NOMO-1 treated with DMSO at 0.1 percent for 48 hours (cell line): ENCODE measurements around the gene SHROOM3.
A peak's percentile ranks its signal among the peaks of the same experiment; 100 is the strongest.
"Not testable (repeated sequence)": the region's sequence is repeated elsewhere in the genome, so short reads cannot be mapped to it uniquely, and the experiment has no call there.

Experiments
- DNase-seq: peaks from one replicate; lab custom pipeline; 2025; ENCODE audit not compliant: unreplicated experiment; lab: John Stamatoyannopoulos, UW

SHROOM3 gene

GRCh38 chr4:76434901-76435527 lies at the start of gene SHROOM3:
Gene SHROOM3, plus strand, starts transcription at chr4:76435229. Its CDS starts 824 bp downstream, at chr4:76436053.
- no peak for DNase-seq

GRCh38 chr4:76385974-76386373 lies 49.1 kb upstream of the SHROOM3 start:
- DNase-seq, result no peak

- DNase-seq, result no peak
Observed at GRCh38 chr4:76386566-76387305, 48.3 kb upstream of the SHROOM3 start.

- no peak for DNase-seq
Observed at GRCh38 chr4:76388160-76388908, 46.7 kb upstream of the SHROOM3 start.

GRCh38 chr4:76401654-76402053 lies 33.4 kb upstream of the SHROOM3 start:
- DNase-seq, result no peak

- no peak for DNase-seq
Observed at GRCh38 chr4:76406081-76406480, 28.9 kb upstream of the SHROOM3 start.

GRCh38 chr4:76407440-76408119 lies 27.4 kb upstream of the SHROOM3 start:
- peak; percentile 77 for DNase-seq

- DNase-seq, result no peak
Observed at GRCh38 chr4:76410636-76411035, 24.4 kb upstream of the SHROOM3 start.

GRCh38 chr4:76420188-76420761 lies 14.8 kb upstream of the SHROOM3 start:
- no peak for DNase-seq

GRCh38 chr4:76420762-76421581 lies 14.1 kb upstream of the SHROOM3 start, which contains the start of gene CCDC158:
Gene CCDC158, minus strand, starts transcription at chr4:76421141. Its CDS starts 17,934 bp downstream, at chr4:76403207.
- DNase-seq, result no peak

- DNase-seq, result not testable (repeated sequence)
Observed at GRCh38 chr4:76423159-76423558, 11.9 kb upstream of the SHROOM3 start.

- no peak for DNase-seq
Observed at GRCh38 chr4:76426272-76426671, 8.8 kb upstream of the SHROOM3 start.

- peak; percentile 63 for DNase-seq
Observed at GRCh38 chr4:76429636-76430035, 5.4 kb upstream of the SHROOM3 start.

GRCh38 chr4:76430519-76431388 lies 4.3 kb upstream of the SHROOM3 start:
- peak; percentile 59 for DNase-seq

GRCh38 chr4:76435528-76436319 lies 695 bp downstream of the SHROOM3 start:
- DNase-seq, result no peak

GRCh38 chr4:76439491-76439890 lies 4.5 kb downstream of the SHROOM3 start:
- no peak for DNase-seq

GRCh38 chr4:76441881-76442280 lies 6.9 kb downstream of the SHROOM3 start:
- no peak for DNase-seq

GRCh38 chr4:76442807-76443206 lies 7.8 kb downstream of the SHROOM3 start:
- DNase-seq, result no peak
